ENCODE results near the gene IL17RC.

The IL17RC gene

GRCh38 chr3:9951126-9951525 lies 34.2 kb downstream of the IL17RC start:
- in situ Hi-C loops (cut with HindIII; ENCODE audit: low sequenced_read_pairs) = no loop called here
- no peak for TF ChIP-seq CTCF (IDR thresholded peaks at IDR 0.05; ENCODE audit: low read depth, low read length)
- no peak overlapping the region for H3K4me3 ChIP-seq (ENCODE audit: low read depth, low read length)
- no peak for DNase-seq (ENCODE audit: low read depth, low spot score)

DNA sequence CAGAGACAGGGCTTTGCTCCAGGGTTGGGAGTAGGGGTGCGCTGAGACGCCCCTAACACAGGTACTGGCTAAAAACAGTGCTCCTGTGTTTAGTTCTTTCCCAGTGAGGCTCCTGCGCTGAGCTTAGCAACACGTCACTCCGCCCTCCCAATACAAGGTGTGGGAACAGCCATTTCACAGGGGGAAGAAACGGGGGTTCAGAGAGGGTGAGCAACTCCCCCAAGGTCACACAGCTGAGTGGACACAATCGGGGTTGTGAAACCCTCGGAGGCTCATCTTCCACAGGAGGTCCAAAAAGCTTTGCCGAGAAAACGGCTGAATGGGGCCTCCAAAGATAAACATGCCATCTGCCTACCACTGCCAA lies 34.7 kb downstream of the IL17RC start:
- no peak for TF ChIP-seq CTCF (IDR thresholded peaks at IDR 0.05; ENCODE audit: low read depth, low read length)
- DNase-seq (ENCODE audit: low read depth, low spot score) = no peak
- H3K4me3 ChIP-seq (ENCODE audit: low read depth, low read length) = peak overlapping the region; percentile 55
- in situ Hi-C loops (cut with HindIII; ENCODE audit: low sequenced_read_pairs) = no loop called here

- DNase-seq (ENCODE audit: low read depth, low spot score) = peak; percentile 32
- in situ Hi-C loops (cut with HindIII; ENCODE audit: low sequenced_read_pairs) = no loop called here
- peak within 1 kb of the TSS; percentile 55 for H3K4me3 ChIP-seq (ENCODE audit: low read depth, low read length)
Measured at GRCh38 chr3:9951962-9952805, 35.3 kb downstream of the IL17RC start, which contains the start of gene PRRT3. Gene PRRT3, minus strand, starts transcription at chr3:9952408. Its CDS starts 2,293 bp downstream, at chr3:9950115.

GRCh38 chr3:9955067-9955502 lies 38.2 kb downstream of the IL17RC start:
- in situ Hi-C loops (cut with HindIII; ENCODE audit: low sequenced_read_pairs) = no loop called here
- TF ChIP-seq CTCF (IDR thresholded peaks at IDR 0.05; ENCODE audit: low read depth, low read length) = no peak
- H3K4me3 ChIP-seq (ENCODE audit: low read depth, low read length) = no peak overlapping the region
- DNase-seq (ENCODE audit: low read depth, low spot score) = no peak

More at GRCh38 chr3:9951962-9952805, 35.3 kb downstream of the IL17RC start, which contains the start of gene PRRT3:
- TF ChIP-seq CTCF (IDR thresholded peaks at IDR 0.05; ENCODE audit: low read depth, low read length) = no peak

DNA sequence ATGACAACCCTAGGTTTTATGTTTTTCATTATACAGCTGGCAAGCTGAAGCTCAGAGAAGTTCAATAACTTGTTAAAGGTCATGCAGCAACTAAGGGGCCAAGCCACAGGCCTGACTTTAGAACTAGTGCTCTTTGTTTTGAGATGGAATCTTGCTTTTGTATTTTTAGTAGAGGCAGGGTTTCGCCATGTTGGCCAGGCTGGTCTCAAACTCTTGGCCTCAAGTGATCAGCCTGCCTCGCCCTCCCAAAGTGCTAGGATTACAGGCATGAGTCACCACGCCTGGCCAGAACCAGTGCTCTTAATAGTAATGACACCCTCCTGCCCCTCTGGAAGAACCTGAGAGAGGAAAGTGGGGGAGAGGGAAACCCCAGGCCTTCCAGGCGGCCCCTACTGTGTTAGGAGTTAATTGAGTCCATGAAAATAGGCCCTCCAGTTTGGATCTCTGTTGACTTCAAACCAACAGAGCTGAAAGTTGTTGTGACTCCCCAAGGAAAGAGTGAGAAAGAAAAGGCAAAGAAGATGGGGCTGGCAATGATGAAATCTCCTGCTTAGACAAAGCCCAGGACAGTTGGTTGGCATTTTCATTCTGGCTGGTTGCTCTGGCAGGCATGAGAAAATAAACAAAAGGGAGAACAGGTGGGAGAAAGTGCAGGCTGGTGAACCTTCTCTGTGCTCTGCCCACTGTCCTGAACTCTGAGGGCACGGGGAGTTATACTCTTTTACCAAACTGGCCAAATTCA lies 38.9 kb downstream of the IL17RC start:
- no peak overlapping the region for H3K4me3 ChIP-seq (ENCODE audit: low read depth, low read length)
- TF ChIP-seq CTCF (IDR thresholded peaks at IDR 0.05; ENCODE audit: low read depth, low read length) = no peak
- DNase-seq (ENCODE audit: low read depth, low spot score) = no peak
- in situ Hi-C loops (cut with HindIII; ENCODE audit: low sequenced_read_pairs) = no loop called here

DNA sequence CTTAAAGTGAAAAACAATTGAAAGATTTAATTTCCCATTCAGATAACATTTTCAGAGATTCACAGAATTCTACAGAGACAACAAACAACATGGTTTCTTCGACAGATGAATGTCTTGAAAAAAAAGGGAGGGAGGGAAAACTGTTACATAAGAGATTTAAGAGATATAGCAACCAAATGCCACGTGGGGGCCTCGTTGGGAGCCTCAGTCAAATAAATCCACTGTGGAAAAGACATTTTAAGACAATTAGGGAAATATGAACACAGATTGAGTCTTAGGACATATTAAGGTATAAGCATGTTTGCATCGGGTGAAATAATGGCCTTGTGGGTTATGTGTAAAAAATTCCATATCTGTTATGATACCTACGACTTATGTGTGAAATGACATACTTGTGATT lies 40.3 kb downstream of the IL17RC start:
- in situ Hi-C loops (cut with HindIII; ENCODE audit: low sequenced_read_pairs) = no loop called here
- TF ChIP-seq CTCF (IDR thresholded peaks at IDR 0.05; ENCODE audit: low read depth, low read length) = peak; percentile 12
- peak; percentile 23 for DNase-seq (ENCODE audit: low read depth, low spot score)
- no peak overlapping the region for H3K4me3 ChIP-seq (ENCODE audit: low read depth, low read length)

Measured in astrocyte of the spinal cord (primary cell).